Measurements from ENCODE around the gene KLK13.

The KLK13 gene

GRCh38 chr19:51091895-51092873 lies 27.3 kb upstream of the KLK13 start:
- no peak for DNase-seq

GRCh38 chr19:51091126-51091525 lies 26.2 kb upstream of the KLK13 start:
- no peak for DNase-seq

- DNase-seq = no peak
Observed at GRCh38 chr19:51090471-51090870, 25.6 kb upstream of the KLK13 start.

GRCh38 chr19:51089786-51090185 lies 24.9 kb upstream of the KLK13 start:
- DNase-seq = no peak

GRCh38 chr19:51086153-51086850 lies 21.4 kb upstream of the KLK13 start:
- DNase-seq = no peak

GRCh38 chr19:51084505-51084904 lies 19.6 kb upstream of the KLK13 start:
- no peak for DNase-seq

- DNase-seq = no peak
Observed at GRCh38 chr19:51083783-51084182, 18.9 kb upstream of the KLK13 start.

- no peak for DNase-seq
Observed at GRCh38 chr19:51083181-51083580, 18.3 kb upstream of the KLK13 start.

GRCh38 chr19:51082611-51083010 lies 17.7 kb upstream of the KLK13 start, which contains the start of gene KLK14:
Gene KLK14 (minus strand): TSS chr19:51082887. CDS start chr19:51082614, 273 bp downstream.
- no peak for DNase-seq

GRCh38 chr19:51081476-51081875 lies 16.6 kb upstream of the KLK13 start:
- no peak for DNase-seq

- DNase-seq = no peak
Observed at GRCh38 chr19:51079481-51080110, 14.7 kb upstream of the KLK13 start.

GRCh38 chr19:51078731-51079130 lies 13.8 kb upstream of the KLK13 start:
- no peak for DNase-seq

- no peak for DNase-seq
Observed at GRCh38 chr19:51078104-51078503, 13.2 kb upstream of the KLK13 start.

GRCh38 chr19:51076631-51077213 lies 11.8 kb upstream of the KLK13 start:
- DNase-seq = no peak

- no peak for DNase-seq
Observed at GRCh38 chr19:51075998-51076397, 11.1 kb upstream of the KLK13 start.

GRCh38 chr19:51071095-51071405 lies 6.2 kb upstream of the KLK13 start:
- DNase-seq = no peak

- DNase-seq = no peak
Observed at GRCh38 chr19:51070334-51071094, 5.6 kb upstream of the KLK13 start.

GRCh38 chr19:51066393-51067186 lies 1.7 kb upstream of the KLK13 start:
- no peak for DNase-seq

GRCh38 chr19:51065221-51065960 lies 499 bp upstream of the KLK13 start:
- no peak for DNase-seq

GRCh38 chr19:51063664-51064063 lies 1.2 kb downstream of the KLK13 start:
- DNase-seq = no peak

- DNase-seq = no peak
Observed at GRCh38 chr19:51060973-51061372, 3.9 kb downstream of the KLK13 start.

All from femur (tissue), 1 donor.